LNCAP (cell line): ENCODE data around the gene BMP2K.

ENCODE experiments used
- TF ChIP-seq, protein P1 (sequence below): fragments of 450-650 bp; IDR thresholded peaks from 2 replicates; pipeline ENCODE4 v1.5.1; 2017; ENCODE audit warnings: mild to moderate bottlenecking

BMP2K gene

GRCh38 chr4:78781139-78781538 lies 5.0 kb downstream of the BMP2K start:
- TF ChIP-seq, protein P1, sequence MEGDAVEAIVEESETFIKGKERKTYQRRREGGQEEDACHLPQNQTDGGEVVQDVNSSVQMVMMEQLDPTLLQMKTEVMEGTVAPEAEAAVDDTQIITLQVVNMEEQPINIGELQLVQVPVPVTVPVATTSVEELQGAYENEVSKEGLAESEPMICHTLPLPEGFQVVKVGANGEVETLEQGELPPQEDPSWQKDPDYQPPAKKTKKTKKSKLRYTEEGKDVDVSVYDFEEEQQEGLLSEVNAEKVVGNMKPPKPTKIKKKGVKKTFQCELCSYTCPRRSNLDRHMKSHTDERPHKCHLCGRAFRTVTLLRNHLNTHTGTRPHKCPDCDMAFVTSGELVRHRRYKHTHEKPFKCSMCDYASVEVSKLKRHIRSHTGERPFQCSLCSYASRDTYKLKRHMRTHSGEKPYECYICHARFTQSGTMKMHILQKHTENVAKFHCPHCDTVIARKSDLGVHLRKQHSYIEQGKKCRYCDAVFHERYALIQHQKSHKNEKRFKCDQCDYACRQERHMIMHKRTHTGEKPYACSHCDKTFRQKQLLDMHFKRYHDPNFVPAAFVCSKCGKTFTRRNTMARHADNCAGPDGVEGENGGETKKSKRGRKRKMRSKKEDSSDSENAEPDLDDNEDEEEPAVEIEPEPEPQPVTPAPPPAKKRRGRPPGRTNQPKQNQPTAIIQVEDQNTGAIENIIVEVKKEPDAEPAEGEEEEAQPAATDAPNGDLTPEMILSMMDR: no peak

DNA sequence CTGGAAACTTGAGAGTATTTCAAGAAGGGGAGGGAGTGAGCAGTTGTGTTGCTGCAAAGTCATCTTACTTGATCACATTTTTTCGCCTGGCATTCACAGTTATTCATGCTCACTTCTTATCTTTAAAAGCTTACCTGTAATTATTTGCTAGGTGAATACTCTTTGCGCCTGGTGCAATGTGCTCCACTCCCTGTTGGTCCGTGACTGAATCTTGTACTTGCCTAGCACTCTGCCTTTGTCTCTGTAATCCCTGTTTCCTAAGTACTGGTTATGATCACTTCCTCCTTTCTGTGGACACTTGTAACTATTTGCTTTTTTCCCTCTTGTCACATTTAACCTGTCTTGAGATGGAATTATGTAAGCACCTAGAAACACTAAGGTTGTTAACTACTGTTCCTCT lies 5.8 kb downstream of the BMP2K start:
- TF ChIP-seq, protein P1: no peak

GRCh38 chr4:78784236-78784865 lies 8.2 kb downstream of the BMP2K start:
- TF ChIP-seq, protein P1: no peak

- TF ChIP-seq, protein P1: no peak
Measured at GRCh38 chr4:78787392-78788006, 11.3 kb downstream of the BMP2K start.

GRCh38 chr4:78788007-78788889 lies 12.1 kb downstream of the BMP2K start:
- TF ChIP-seq, protein P1: no peak

DNA sequence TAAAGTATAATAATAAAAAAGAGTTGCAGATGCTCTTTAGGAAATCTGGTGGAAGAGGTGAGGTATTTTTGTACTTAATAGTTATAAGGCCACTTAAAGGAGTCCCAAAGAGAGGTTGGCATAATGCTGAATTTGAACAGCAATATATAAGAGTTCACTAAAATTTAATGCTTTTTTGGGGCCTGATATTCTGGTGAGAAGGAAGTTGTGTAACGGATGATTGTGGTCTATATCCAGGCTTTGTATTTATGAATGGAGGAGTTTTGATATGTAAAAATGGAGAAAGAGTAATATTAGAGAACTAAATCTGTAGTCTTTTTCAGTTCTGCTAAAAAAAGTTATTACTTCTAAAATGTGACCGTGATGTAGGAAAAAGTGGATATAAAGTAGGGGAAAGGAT lies 20.4 kb downstream of the BMP2K start:
- TF ChIP-seq, protein P1: no peak

GRCh38 chr4:78797777-78798284 lies 21.7 kb downstream of the BMP2K start:
- TF ChIP-seq, protein P1: no peak
